HG02588 (cell line): ENCODE measurements around the gene G6PC3.
A peak's percentile ranks its signal among the peaks of the same experiment; 100 is the strongest.
"Not testable (repeated sequence)": the region's sequence is repeated elsewhere in the genome, so short reads cannot be mapped to it uniquely, and the experiment has no call there.

Experiments used
- ATAC-seq: cut with Tn5 transposase; IDR thresholded peaks from one replicate; pipeline ENCODE4 v1.9.1; 2021; ENCODE audit warnings: mild to moderate bottlenecking, moderate library complexity; ENCODE audit not compliant: unreplicated experiment

Gene G6PC3

GRCh38 chr17:44070455-44071197 is at the start of gene G6PC3:
G6PC3 (plus strand) TSS chr17:44070735; CDS start chr17:44070966, 231 bp downstream.
- ATAC-seq, result peak; percentile 65

- not testable (repeated sequence) for ATAC-seq
Observed at GRCh38 chr17:44021227-44021626, 49.3 kb upstream of the G6PC3 start.

GRCh38 chr17:44022246-44022645 is 48.3 kb upstream of the G6PC3 start:
- ATAC-seq, result no peak

GRCh38 chr17:44023545-44024270 is 46.8 kb upstream of the G6PC3 start:
- ATAC-seq, result no peak

GRCh38 chr17:44024271-44024663 is 46.3 kb upstream of the G6PC3 start:
- no peak for ATAC-seq

- no peak for ATAC-seq
Observed at GRCh38 chr17:44024853-44025252, 45.7 kb upstream of the G6PC3 start.

GRCh38 chr17:44029736-44030135 is 40.8 kb upstream of the G6PC3 start:
- no peak for ATAC-seq

- no peak for ATAC-seq
Observed at GRCh38 chr17:44030482-44030881, 40.1 kb upstream of the G6PC3 start.

- ATAC-seq, result no peak
Observed at GRCh38 chr17:44033861-44034408, 36.6 kb upstream of the G6PC3 start.

- ATAC-seq, result not testable (repeated sequence)
Observed at GRCh38 chr17:44034688-44035087, 35.8 kb upstream of the G6PC3 start.

GRCh38 chr17:44037471-44037870 is 33.1 kb upstream of the G6PC3 start:
- ATAC-seq, result no peak

GRCh38 chr17:44038604-44039011 is 31.9 kb upstream of the G6PC3 start:
- no peak for ATAC-seq

- no peak for ATAC-seq
Observed at GRCh38 chr17:44039829-44040635, 30.5 kb upstream of the G6PC3 start.

GRCh38 chr17:44043272-44043696 is 27.3 kb upstream of the G6PC3 start:
- ATAC-seq, result no peak

GRCh38 chr17:44044071-44044470 is 26.5 kb upstream of the G6PC3 start:
- ATAC-seq, result no peak

- ATAC-seq, result no peak
Observed at GRCh38 chr17:44045486-44045885, 25.0 kb upstream of the G6PC3 start.

- ATAC-seq, result not testable (repeated sequence)
Observed at GRCh38 chr17:44046893-44047292, 23.6 kb upstream of the G6PC3 start.

GRCh38 chr17:44049294-44050060 is 21.1 kb upstream of the G6PC3 start:
- ATAC-seq, result no peak

- no peak for ATAC-seq
Observed at GRCh38 chr17:44053125-44053872, 17.2 kb upstream of the G6PC3 start.
